ENCODE measurements around the gene ARAP2. TPM values are rescaled to one million over a fixed set of nuclear protein-coding genes. Genes with fewer than 3 reads are reported as not detected.

ARAP2 gene
- total and polyA plus RNA-seq, 7 experiments from 2014 or later, result 10.4 to 78.5 (median 43.5) TPM

GRCh38 chr4:36264207-36264826 is 20.0 kb upstream of the ARAP2 start:
- Mint-ChIP-seq H3K27ac (no peak overlapping the region), H3K36me3 (peaks cover 0 to 13% (median 0%) of the 10 kb centered on the region in 5 donors), H3K4me3 (no peak overlapping the region), H3K9me3 (peaks cover 0 to 5% (median 0%) of the 10 kb centered on the region in 11 donors), H3K27me3 (peaks cover 0 to 2% (median 0%) of the 10 kb centered on the region in 5 donors), H3K4me1 (peaks cover 2 to 38% (median 26%) of the 10 kb centered on the region in 7 donors)
- Histone ChIP-seq H3K9me3 (ENCODE audit: control insufficient read depth in 2 of 3, low read length in 3 of 3) (no peaks in the 10 kb centered on the region), H3K4me1 (ENCODE audit: control insufficient read depth in 2 of 2, insufficient read depth in 2 of 2, low read length in 2 of 2) (peaks cover 7 to 21% of the 10 kb centered on the region in 2 donors), H3K27ac (ENCODE audit: low read depth, low read length) (no peak overlapping the region), H3K4me3 (ENCODE audit: low read length) (no peak overlapping the region), H3K27me3 (ENCODE audit: control insufficient read depth in 2 of 2, insufficient read depth in 2 of 2, low read length in 2 of 2) (no peaks in the 10 kb centered on the region), H3K36me3 (ENCODE audit: control insufficient read depth in 2 of 3, insufficient read depth in 3 of 3, low read length in 3 of 3) (no peaks in the 10 kb centered on the region)
- ChIA-PET CTCF (no interaction called here), POLR2A (no interaction called here)
- intact Hi-C loops (cut with micrococcal nuclease), result loop anchor here in 1 of 2 donors (2.0 kb wide), 1 partner anchor 14 kb away; no protein-coding TSS in a partner anchor
- DNase-seq (no peak), ATAC-seq (no peak)

- CTCF ChIA-PET, result no interaction called here
- no peak overlapping the region for H3K4me3 Mint-ChIP-seq
- peaks cover 0 to 11% (median 0%) of the 10 kb centered on the region in 5 donors for H3K36me3 Mint-ChIP-seq
- H3K9me3 Mint-ChIP-seq, result peaks cover 0 to 3% (median 0%) of the 10 kb centered on the region in 11 donors
- peaks cover 10 to 22% (median 14%) of the 10 kb centered on the region in 7 donors for H3K4me1 Mint-ChIP-seq
- Histone ChIP-seq H3K36me3 (ENCODE audit: control insufficient read depth in 2 of 3, insufficient read depth in 3 of 3, low read length in 3 of 3) (no peaks in the 10 kb centered on the region), H3K27ac (ENCODE audit: low read depth, low read length) (no peak overlapping the region), H3K27me3 (ENCODE audit: control insufficient read depth in 2 of 2, insufficient read depth in 2 of 2, low read length in 2 of 2) (no peaks in the 10 kb centered on the region), H3K4me1 (ENCODE audit: control insufficient read depth in 2 of 2, insufficient read depth in 2 of 2, low read length in 2 of 2) (peaks cover 8 to 10% of the 10 kb centered on the region in 2 donors), H3K9me3 (ENCODE audit: control insufficient read depth in 2 of 3, low read length in 3 of 3) (no peaks in the 10 kb centered on the region), H3K4me3 (ENCODE audit: low read length) (no peak overlapping the region)
- POLR2A ChIA-PET, result no interaction called here
- H3K27ac Mint-ChIP-seq, result peak overlapping the region in 2 of 9 donors; percentile 9
- no peak for ATAC-seq
- no peak for DNase-seq
- H3K27me3 Mint-ChIP-seq, result no peaks in the 10 kb centered on the region
- intact Hi-C loops (cut with micrococcal nuclease), result no loop called here
These were observed 16.4 kb upstream of the ARAP2 start for GRCh38 chr4:36260731-36261130.

GRCh38 chr4:36256398-36256891 is 12.1 kb upstream of the ARAP2 start:
- DNase-seq (no peak), ATAC-seq (no peak)
- peaks cover 22 to 40% (median 34%) of the 10 kb centered on the region in 7 donors for H3K4me1 Mint-ChIP-seq
- no peaks in the 10 kb centered on the region for H3K36me3 ChIP-seq (ENCODE audit: control insufficient read depth in 2 of 3, insufficient read depth in 3 of 3, low read length in 3 of 3)
- H3K9me3 ChIP-seq (ENCODE audit: control insufficient read depth in 2 of 3, low read length in 3 of 3), result no peaks in the 10 kb centered on the region
- H3K27ac ChIP-seq (ENCODE audit: low read depth, low read length), result no peak overlapping the region
- H3K4me3 ChIP-seq (ENCODE audit: low read length), result peak overlapping the region; percentile 15
- H3K4me1 ChIP-seq (ENCODE audit: control insufficient read depth in 2 of 2, insufficient read depth in 2 of 2, low read length in 2 of 2), result peaks cover 10 to 46% of the 10 kb centered on the region in 2 donors
- peak overlapping the region in 8 of 10 donors; percentile 13 to 80 (median 53) for H3K4me3 Mint-ChIP-seq
- CTCF ChIA-PET, result no interaction called here
- peak overlapping the region; percentile 15 to 91 (median 81) for H3K27ac Mint-ChIP-seq
- no peaks in the 10 kb centered on the region for H3K27me3 ChIP-seq (ENCODE audit: control insufficient read depth in 2 of 2, insufficient read depth in 2 of 2, low read length in 2 of 2)
- H3K9me3 Mint-ChIP-seq, result peaks cover 0 to 6% (median 0%) of the 10 kb centered on the region in 11 donors
- peaks cover 0 to 10% (median 0%) of the 10 kb centered on the region in 5 donors for H3K36me3 Mint-ChIP-seq
- H3K27me3 Mint-ChIP-seq, result peaks cover 0 to 4% (median 0%) of the 10 kb centered on the region in 5 donors
- POLR2A ChIA-PET, result interaction anchor here (4.6 kb wide), 1 partner anchor 12 kb away, joined by 63 read pairs; the partner anchor contains the start of gene ARAP2
- intact Hi-C loops (cut with micrococcal nuclease), result loop anchor here in 1 of 2 donors (5.0 kb wide), 1 partner anchor 99 kb away; no protein-coding TSS in a partner anchor

- Mint-ChIP-seq H3K27me3 (peaks cover 0 to 4% (median 0%) of the 10 kb centered on the region in 5 donors), H3K4me3 (peak overlapping the region; percentile 22 to 85 (median 68)), H3K4me1 (peaks cover 22 to 40% (median 34%) of the 10 kb centered on the region in 7 donors), H3K27ac (peak overlapping the region; percentile 74 to 96 (median 86)), H3K36me3 (peaks cover 0 to 8% (median 0%) of the 10 kb centered on the region in 5 donors), H3K9me3 (peaks cover 0 to 3% (median 0%) of the 10 kb centered on the region in 11 donors)
- Histone ChIP-seq H3K4me1 (ENCODE audit: control insufficient read depth in 2 of 2, insufficient read depth in 2 of 2, low read length in 2 of 2) (peaks cover 10 to 49% of the 10 kb centered on the region in 2 donors), H3K4me3 (ENCODE audit: low read length) (no peak overlapping the region), H3K27ac (ENCODE audit: low read depth, low read length) (peak overlapping the region; percentile 53), H3K27me3 (ENCODE audit: control insufficient read depth in 2 of 2, insufficient read depth in 2 of 2, low read length in 2 of 2) (no peaks in the 10 kb centered on the region), H3K36me3 (ENCODE audit: control insufficient read depth in 2 of 3, insufficient read depth in 3 of 3, low read length in 3 of 3) (no peaks in the 10 kb centered on the region), H3K9me3 (ENCODE audit: control insufficient read depth in 2 of 3, low read length in 3 of 3) (no peaks in the 10 kb centered on the region)
- POLR2A ChIA-PET, result interaction anchor here (4.6 kb wide), 1 partner anchor 12 kb away, joined by 63 read pairs; the partner anchor contains the start of gene ARAP2
- intact Hi-C loops (cut with micrococcal nuclease), result loop anchor here (1.0 to 5.0 kb wide), 10 partner anchors 11 to 139 kb away; partner anchors contain the start of gene ARAP2 (in 2 of the 2)
- ATAC-seq (peak; percentile 98), DNase-seq (peak in 8 of 9 donors; percentile 46 to 90 (median 86))
- CTCF ChIA-PET, result interaction anchor here (0.7 to 1.5 kb wide), 2 partner anchors 10 to 114 kb away, joined by 3 read pairs; no protein-coding TSS in a partner anchor
These were observed 11.3 kb upstream of the ARAP2 start for GRCh38 chr4:36255577-36255976.

- peak overlapping the region; percentile 24 to 95 (median 71) for H3K27ac Mint-ChIP-seq
- Histone ChIP-seq H3K4me3 (ENCODE audit: low read length) (no peak overlapping the region), H3K36me3 (ENCODE audit: control insufficient read depth in 2 of 3, insufficient read depth in 3 of 3, low read length in 3 of 3) (no peaks in the 10 kb centered on the region), H3K27ac (ENCODE audit: low read depth, low read length) (no peak overlapping the region), H3K9me3 (ENCODE audit: control insufficient read depth in 2 of 3, low read length in 3 of 3) (no peaks in the 10 kb centered on the region), H3K4me1 (ENCODE audit: control insufficient read depth in 2 of 2, insufficient read depth in 2 of 2, low read length in 2 of 2) (peaks cover 10 to 49% of the 10 kb centered on the region in 2 donors), H3K27me3 (ENCODE audit: control insufficient read depth in 2 of 2, insufficient read depth in 2 of 2, low read length in 2 of 2) (no peaks in the 10 kb centered on the region)
- H3K9me3 Mint-ChIP-seq, result peaks cover 0 to 3% (median 0%) of the 10 kb centered on the region in 11 donors
- peaks cover 0 to 8% (median 0%) of the 10 kb centered on the region in 5 donors for H3K36me3 Mint-ChIP-seq
- DNase-seq (no peak), ATAC-seq (no peak)
- peak overlapping the region in 1 of 10 donors; percentile 6 for H3K4me3 Mint-ChIP-seq
- intact Hi-C loops (cut with micrococcal nuclease), result loop anchor here (2.0 kb wide), 1 partner anchor 14 kb away; no protein-coding TSS in a partner anchor
- ChIA-PET CTCF (interaction anchor here (1.2 to 1.5 kb wide), 3 partner anchors 9 to 11 kb away, joined by 3 to 4 read pairs (median 3); partner anchors contain the start of gene ARAP2), POLR2A (interaction anchor here (4.6 kb wide), 1 partner anchor 10 kb away, joined by 63 read pairs; the partner anchor contains the start of gene ARAP2)
- H3K27me3 Mint-ChIP-seq, result peaks cover 0 to 4% (median 0%) of the 10 kb centered on the region in 5 donors
- H3K4me1 Mint-ChIP-seq, result peaks cover 22 to 40% (median 34%) of the 10 kb centered on the region in 7 donors
These were observed 10.1 kb upstream of the ARAP2 start for GRCh38 chr4:36254371-36254770.

GRCh38 chr4:36251983-36252382 is 7.7 kb upstream of the ARAP2 start:
- intact Hi-C loops (cut with micrococcal nuclease), result no loop called here
- H3K27me3 ChIP-seq (ENCODE audit: control insufficient read depth in 2 of 2, insufficient read depth in 2 of 2, low read length in 2 of 2), result no peaks in the 10 kb centered on the region
- ATAC-seq (no peak), DNase-seq (no peak)
- no peak overlapping the region for H3K27ac ChIP-seq (ENCODE audit: low read depth, low read length)
- ChIA-PET POLR2A (interaction anchor here (0.6 kb wide), 1 partner anchor 1639 kb away, joined by 3 read pairs; no protein-coding TSS in a partner anchor), CTCF (interaction anchor here (2.6 kb wide), 1 partner anchor 9 kb away, joined by 7 read pairs; no protein-coding TSS in a partner anchor)
- no peak overlapping the region for H3K27ac Mint-ChIP-seq
- H3K4me3 ChIP-seq (ENCODE audit: low read length), result no peak overlapping the region
- peaks cover 0 to 16% (median 0%) of the 10 kb centered on the region in 5 donors for H3K27me3 Mint-ChIP-seq
- H3K9me3 ChIP-seq (ENCODE audit: control insufficient read depth in 2 of 3, low read length in 3 of 3), result no peaks in the 10 kb centered on the region
- no peaks in the 10 kb centered on the region for H3K36me3 ChIP-seq (ENCODE audit: control insufficient read depth in 2 of 3, insufficient read depth in 3 of 3, low read length in 3 of 3)
- peaks cover 10 to 49% of the 10 kb centered on the region in 2 donors for H3K4me1 ChIP-seq (ENCODE audit: control insufficient read depth in 2 of 2, insufficient read depth in 2 of 2, low read length in 2 of 2)
- H3K4me3 Mint-ChIP-seq, result no peak overlapping the region
- peaks cover 24 to 42% (median 31%) of the 10 kb centered on the region in 7 donors for H3K4me1 Mint-ChIP-seq
- peaks cover 0 to 3% (median 0%) of the 10 kb centered on the region in 11 donors for H3K9me3 Mint-ChIP-seq
- peaks cover 0 to 10% (median 0%) of the 10 kb centered on the region in 5 donors for H3K36me3 Mint-ChIP-seq
